PC-3 (cell line): Measurements from ENCODE around the gene DMTF1. TPM values are rescaled to one million over a fixed set of nuclear protein-coding genes. Genes with fewer than 3 reads are reported as not detected.

Source experiments
- ATAC-seq: fragments of 200-7000 bp; cut with Tn5 transposase; 2 replicates; pipeline ENCODE4 v1.9.1; 2020; ENCODE audit warnings: mild to moderate bottlenecking, moderate library complexity
- BruUV-seq: library from RNA; stranded (reverse); fragments of 400-500 nt; replicated peaks from 2 replicates; lab custom pipeline; 2021; lab: Mats Ljungman, UMichigan
- CTCF ChIA-PET: fragments of 300-600 bp; sonication (Branson Sonifier 250); formaldehyde crosslinking; loops from one replicate; lab custom pipeline; 2022; ENCODE audit warnings: antibody characterized with exemption; lab: Charles Lee
- POLR2A ChIA-PET: fragments of 300-600 bp; sonication (Branson Sonifier 250); formaldehyde crosslinking; loops from one replicate; lab custom pipeline; 2022; ENCODE audit warnings: antibody characterized with exemption; ENCODE audit not compliant: unreplicated experiment; lab: Charles Lee
- DNase-seq: peaks from one replicate; pipeline ENCODE4 v3.0.0-alpha.2; 2015
- H2AFZ ChIP-seq: fragments of 300-600 bp; sonication (generic); 2 replicates; pipeline ENCODE4 v1.6.0; 2016; ENCODE audit warnings: antibody characterized with exemption, low read length
- H3F3A ChIP-seq: fragments of 300-600 bp; sonication (generic); one replicate; pipeline ENCODE4 v1.6.0; 2017; ENCODE audit warnings: antibody characterized with exemption, low read length, control low read depth, mild to moderate bottlenecking; ENCODE audit not compliant: unreplicated experiment
- H3K27ac ChIP-seq: fragments of 300-600 bp; sonication (generic); 2 replicates; pipeline ENCODE4 v1.5.1; 2016; ENCODE audit warnings: mild to moderate bottlenecking, low read length
- H3K27me3 ChIP-seq: fragments of 300-600 bp; sonication (generic); 2 replicates; pipeline ENCODE4 v1.6.1; 2016; ENCODE audit warnings: low read length, mixed read lengths
- H3K36me3 ChIP-seq: fragments of 300-600 bp; sonication (generic); 2 replicates; pipeline ENCODE4 v1.6.1; 2016; ENCODE audit warnings: low read depth, mixed run types, low read length, mixed read lengths
- H3K4me1 ChIP-seq: fragments of 300-600 bp; sonication (generic); 2 replicates; pipeline ENCODE4 v1.5.1; 2016; ENCODE audit warnings: low read length; ENCODE audit not compliant: insufficient read depth
- H3K4me2 ChIP-seq: fragments of 300-600 bp; sonication (generic); 2 replicates; pipeline ENCODE4 v1.6.0; 2016; ENCODE audit warnings: low read length
- H3K4me3 ChIP-seq: fragments of 300-600 bp; sonication (generic); 2 replicates; pipeline ENCODE4 v1.5.1; 2016; ENCODE audit warnings: mild to moderate bottlenecking, low read length, mixed read lengths
- H3K79me2 ChIP-seq: fragments of 300-600 bp; sonication (generic); 2 replicates; pipeline ENCODE4 v1.6.1; 2017; ENCODE audit warnings: low read length, mixed read lengths
- H3K9ac ChIP-seq: fragments of 300-600 bp; sonication (generic); 2 replicates; pipeline ENCODE4 v1.6.0; 2016; ENCODE audit warnings: mild to moderate bottlenecking, low read length
- H3K9me2 ChIP-seq: fragments of 300-600 bp; sonication (generic); replicated peaks from 2 replicates; pipeline ENCODE4 v1.6.1; 2016; ENCODE audit warnings: mixed run types, low read length, mixed read lengths
- H3K9me3 ChIP-seq: fragments of 300-600 bp; sonication (generic); 2 replicates; pipeline ENCODE4 v1.6.1; 2016; ENCODE audit warnings: low read length, mixed read lengths
- H4K20me1 ChIP-seq: fragments of 300-600 bp; sonication (generic); 2 replicates; pipeline ENCODE4 v1.6.1; 2016; ENCODE audit warnings: low read length, mixed read lengths
- EZH2 ChIP-seq: fragments of 300-600 bp; sonication (generic); IDR thresholded peaks from one replicate; pipeline ENCODE4 v1.6.1; 2017; ENCODE audit warnings: antibody characterized with exemption, mild to moderate bottlenecking, low read length; ENCODE audit not compliant: unreplicated experiment
- EZH2phosphoT487 ChIP-seq: fragments of 300-600 bp; sonication (generic); IDR thresholded peaks from 2 replicates; pipeline ENCODE4 v1.6.1; 2018; ENCODE audit warnings: mild to moderate bottlenecking, antibody characterized with exemption, low read length, borderline replicate concordance
- intact Hi-C: fragments of 100-400 bp; cut with micrococcal nuclease; formaldehyde crosslinking; loops from 2 replicates; pipeline ENCODE4 v1.9.0; 2023
- total RNA-seq: library from RNA; depleted of rRNA; stranded (reverse); fragments of >200 nt; gene quantifications from 2 replicates; pipeline ENCODE4 v1.2.3, GENCODE V29; 2014
- TF ChIP-seq, protein P1 (sequence below): fragments of 300-600 bp; sonication (generic); conservative IDR thresholded peaks from 2 replicates; pipeline ENCODE4 v1.5.1; 2017; ENCODE audit warnings: antibody characterized with exemption, low read depth, mild to moderate bottlenecking, low read length

Gene DMTF1
- total RNA-seq, 1 experiment from 2014 or later, result 43.6 TPM

DNA sequence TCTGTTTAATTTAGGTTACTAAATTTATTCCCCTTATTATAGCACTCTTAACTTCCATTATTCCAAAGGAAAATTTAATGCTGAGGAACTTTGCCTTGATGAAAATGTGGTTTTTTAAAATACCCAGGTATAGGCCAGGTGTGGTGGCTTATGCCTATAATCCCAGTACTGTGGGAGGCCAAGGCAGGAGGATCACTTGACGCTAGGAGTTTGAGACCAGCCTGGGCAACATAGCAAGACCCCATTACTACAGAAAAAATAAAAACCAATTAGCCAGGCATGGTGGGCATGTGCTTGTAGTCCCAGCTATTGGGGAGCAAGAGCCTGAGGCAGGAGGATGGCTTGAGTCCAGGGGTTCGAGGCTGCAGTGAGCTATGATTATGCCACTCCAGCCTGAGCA, 34.9 kb downstream of the DMTF1 start:
- H3K27ac ChIP-seq, result no peak overlapping the region
- no peak for DNase-seq
- H3K9me3 ChIP-seq, result no peaks in the 10 kb centered on the region
- no peak overlapping the region for H3K4me2 ChIP-seq
- POLR2A ChIA-PET, result no interaction called here
- H4K20me1 ChIP-seq, result no peaks in the 10 kb centered on the region
- H3K79me2 ChIP-seq, result no peaks in the 10 kb centered on the region
- H3K27me3 ChIP-seq, result no peaks in the 10 kb centered on the region
- CTCF ChIA-PET, result no interaction called here
- intact Hi-C loops, result no loop called here
- no TSS peak for BruUV-seq
- H3K4me3 ChIP-seq, result no peak overlapping the region
- H2AFZ ChIP-seq, result no peak overlapping the region
- H3K9ac ChIP-seq, result no peak overlapping the region
- H3K36me3 ChIP-seq, result peaks cover 71% of the 10 kb centered on the region
- no peak for ATAC-seq
- TF ChIP-seq EZH2phosphoT487 (no peak), EZH2 (no peak)
- TF ChIP-seq, protein P1, sequence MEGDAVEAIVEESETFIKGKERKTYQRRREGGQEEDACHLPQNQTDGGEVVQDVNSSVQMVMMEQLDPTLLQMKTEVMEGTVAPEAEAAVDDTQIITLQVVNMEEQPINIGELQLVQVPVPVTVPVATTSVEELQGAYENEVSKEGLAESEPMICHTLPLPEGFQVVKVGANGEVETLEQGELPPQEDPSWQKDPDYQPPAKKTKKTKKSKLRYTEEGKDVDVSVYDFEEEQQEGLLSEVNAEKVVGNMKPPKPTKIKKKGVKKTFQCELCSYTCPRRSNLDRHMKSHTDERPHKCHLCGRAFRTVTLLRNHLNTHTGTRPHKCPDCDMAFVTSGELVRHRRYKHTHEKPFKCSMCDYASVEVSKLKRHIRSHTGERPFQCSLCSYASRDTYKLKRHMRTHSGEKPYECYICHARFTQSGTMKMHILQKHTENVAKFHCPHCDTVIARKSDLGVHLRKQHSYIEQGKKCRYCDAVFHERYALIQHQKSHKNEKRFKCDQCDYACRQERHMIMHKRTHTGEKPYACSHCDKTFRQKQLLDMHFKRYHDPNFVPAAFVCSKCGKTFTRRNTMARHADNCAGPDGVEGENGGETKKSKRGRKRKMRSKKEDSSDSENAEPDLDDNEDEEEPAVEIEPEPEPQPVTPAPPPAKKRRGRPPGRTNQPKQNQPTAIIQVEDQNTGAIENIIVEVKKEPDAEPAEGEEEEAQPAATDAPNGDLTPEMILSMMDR, result no peak
- no peaks in the 10 kb centered on the region for H3K4me1 ChIP-seq
- no peaks in the 10 kb centered on the region for H3F3A ChIP-seq
- H3K9me2 ChIP-seq, result no peaks in the 10 kb centered on the region

DNA sequence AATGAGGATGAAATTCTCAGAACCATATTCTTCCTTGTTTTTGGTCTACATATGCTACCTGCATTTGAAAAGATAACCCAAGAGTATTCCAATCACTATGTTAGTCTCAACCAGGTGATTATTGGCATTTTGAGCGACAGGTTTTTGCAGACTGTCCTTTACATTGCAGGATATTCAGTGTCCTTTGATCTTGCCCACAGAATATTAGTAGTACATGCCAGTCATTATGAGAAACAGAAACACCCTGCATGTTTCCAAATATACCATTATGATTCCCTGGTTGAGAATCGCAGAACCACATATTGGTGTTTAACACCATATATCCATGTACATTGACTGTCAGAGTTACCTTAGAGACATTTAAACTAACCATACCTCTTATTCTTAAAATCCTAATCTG, 36.7 kb downstream of the DMTF1 start:
- CTCF ChIA-PET, result no interaction called here
- Histone ChIP-seq H2AFZ (no peak overlapping the region), H3K9me3 (no peaks in the 10 kb centered on the region), H3K9me2 (no peaks in the 10 kb centered on the region), H3F3A (no peaks in the 10 kb centered on the region), H3K36me3 (peaks cover 69% of the 10 kb centered on the region), H3K4me3 (no peak overlapping the region), H3K4me1 (no peaks in the 10 kb centered on the region), H3K79me2 (no peaks in the 10 kb centered on the region), H3K27me3 (no peaks in the 10 kb centered on the region), H3K27ac (no peak overlapping the region), H3K9ac (no peak overlapping the region), H3K4me2 (no peak overlapping the region), H4K20me1 (no peaks in the 10 kb centered on the region)
- ATAC-seq, result no peak
- TF ChIP-seq EZH2 (no peak), EZH2phosphoT487 (no peak)
- TF ChIP-seq, protein P1, result no peak
- no TSS peak for BruUV-seq
- POLR2A ChIA-PET, result no interaction called here
- intact Hi-C loops, result no loop called here
- no peak for DNase-seq

DNA sequence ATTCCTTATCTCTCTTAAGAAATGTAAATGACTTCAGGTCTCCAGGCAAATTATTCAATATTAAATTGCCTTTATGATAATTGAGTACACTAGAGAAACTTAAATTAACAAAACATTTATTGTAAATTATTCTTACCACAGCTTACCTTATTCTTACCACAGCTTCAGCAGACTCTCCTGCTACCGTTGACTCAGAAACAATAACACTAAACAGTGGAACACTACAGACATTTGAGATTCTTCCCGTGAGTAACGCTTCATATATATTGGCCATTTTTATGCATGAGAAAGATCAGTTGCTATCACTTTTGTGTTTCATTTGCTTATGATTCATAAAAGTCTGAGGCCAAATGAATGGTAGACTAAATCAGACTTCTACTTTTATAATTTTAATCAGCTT, 38.5 kb downstream of the DMTF1 start:
- H2AFZ ChIP-seq, result no peak overlapping the region
- CTCF ChIA-PET, result no interaction called here
- TF ChIP-seq EZH2phosphoT487 (no peak), EZH2 (no peak)
- TF ChIP-seq, protein P1, result no peak
- H3K27me3 ChIP-seq, result no peaks in the 10 kb centered on the region
- no TSS peak for BruUV-seq
- H3K4me1 ChIP-seq, result no peaks in the 10 kb centered on the region
- no peaks in the 10 kb centered on the region for H4K20me1 ChIP-seq
- H3K9me2 ChIP-seq, result no peaks in the 10 kb centered on the region
- no peak overlapping the region for H3K4me3 ChIP-seq
- ATAC-seq (no peak), DNase-seq (no peak)
- intact Hi-C loops, result loop anchor here (5.0 kb wide), 1 partner anchor 47 kb away; no protein-coding TSS in a partner anchor
- peaks cover 75% of the 10 kb centered on the region for H3K36me3 ChIP-seq
- no peaks in the 10 kb centered on the region for H3K9me3 ChIP-seq
- H3K27ac ChIP-seq, result no peak overlapping the region
- H3F3A ChIP-seq, result no peaks in the 10 kb centered on the region
- no peak overlapping the region for H3K4me2 ChIP-seq
- no peak overlapping the region for H3K9ac ChIP-seq
- no peaks in the 10 kb centered on the region for H3K79me2 ChIP-seq
- POLR2A ChIA-PET, result no interaction called here
